Kidney tubule cell (primary cell): ENCODE results near the gene C16orf95.
"Not testable (repeated sequence)": the region's sequence is repeated elsewhere in the genome, so short reads cannot be mapped to it uniquely, and the experiment has no call there.

Experiments
- DNase-seq: peaks from one replicate; pipeline ENCODE4 v3.0.0-alpha.2; 2018; ENCODE audit warnings: low spot score

Gene C16orf95, protein sequence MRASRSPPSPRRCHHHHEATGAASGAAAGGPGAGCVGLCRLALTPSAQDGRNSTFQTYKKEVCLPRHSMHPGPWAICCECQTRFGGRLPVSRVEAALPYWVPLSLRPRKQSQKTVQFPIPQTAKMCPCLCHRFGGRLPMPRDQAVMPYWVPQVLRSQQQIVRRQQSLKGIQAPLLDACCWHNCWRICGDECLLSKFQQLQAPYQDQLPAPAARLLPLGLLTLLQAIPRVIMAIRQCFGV

DNA sequence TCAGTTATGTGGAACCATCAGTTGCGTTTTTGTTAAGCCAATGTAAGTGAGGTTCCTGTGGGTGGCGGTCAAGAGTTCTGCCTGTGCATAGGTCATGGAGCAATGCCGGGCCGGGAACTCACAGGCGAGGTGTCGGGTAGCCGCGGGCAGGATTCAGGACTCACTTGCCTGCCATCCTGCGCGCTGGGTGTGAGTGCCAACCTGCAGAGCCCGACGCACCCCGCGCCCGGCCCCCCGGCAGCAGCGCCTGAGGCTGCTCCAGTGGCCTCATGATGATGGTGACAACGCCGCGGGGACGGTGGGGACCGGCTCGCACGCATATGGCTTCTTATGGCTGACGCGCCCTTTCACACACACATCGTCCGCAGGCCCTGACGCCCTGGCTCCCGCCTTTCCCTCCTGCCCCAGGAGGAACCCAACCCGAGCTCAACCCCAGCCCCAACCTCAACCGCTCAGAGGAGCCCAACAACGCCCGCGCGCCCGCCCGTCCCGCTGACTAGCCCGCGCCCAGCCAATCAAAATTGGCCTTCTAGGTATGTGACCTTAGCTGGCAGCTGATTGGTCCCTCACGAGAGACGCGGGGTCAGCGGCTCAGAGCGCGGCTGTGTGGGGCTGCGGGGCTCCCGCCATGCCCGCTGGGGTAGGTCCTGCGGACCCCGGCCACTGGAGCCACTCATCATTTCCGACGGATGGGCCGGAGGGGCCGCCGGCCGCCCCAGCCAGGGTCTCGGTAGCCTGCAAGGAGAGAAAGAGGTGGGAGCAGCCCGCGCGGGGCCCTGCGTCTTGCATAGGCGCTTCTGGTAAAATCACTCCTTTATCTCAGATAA is at the start of gene C16orf95:
Gene C16orf95 (minus strand): TSS at position 470 of the 827 bp plus-strand sequence. CDS start 150 bp downstream, at position 320.
- peak; percentile 94 for DNase-seq

DNA sequence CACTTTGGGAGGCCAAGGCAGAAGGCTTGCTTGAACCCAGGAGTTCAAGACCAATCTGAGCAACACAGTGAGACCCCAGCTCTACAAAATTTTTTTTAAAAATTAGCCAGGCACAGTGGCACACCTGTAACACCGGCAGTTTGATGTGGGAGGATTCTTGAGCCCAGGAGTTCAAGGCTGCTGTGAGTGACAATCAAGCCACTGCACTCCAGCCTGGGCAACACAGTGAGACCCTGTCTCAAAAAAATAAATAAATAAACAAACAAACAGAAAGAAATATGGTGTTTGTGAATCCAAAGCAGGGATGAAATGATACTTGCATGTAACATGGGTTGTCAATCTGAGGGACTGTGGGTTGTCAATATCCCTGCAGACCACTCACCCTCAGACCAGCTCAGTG is 49.7 kb upstream of the C16orf95 start:
- DNase-seq = no peak

DNA sequence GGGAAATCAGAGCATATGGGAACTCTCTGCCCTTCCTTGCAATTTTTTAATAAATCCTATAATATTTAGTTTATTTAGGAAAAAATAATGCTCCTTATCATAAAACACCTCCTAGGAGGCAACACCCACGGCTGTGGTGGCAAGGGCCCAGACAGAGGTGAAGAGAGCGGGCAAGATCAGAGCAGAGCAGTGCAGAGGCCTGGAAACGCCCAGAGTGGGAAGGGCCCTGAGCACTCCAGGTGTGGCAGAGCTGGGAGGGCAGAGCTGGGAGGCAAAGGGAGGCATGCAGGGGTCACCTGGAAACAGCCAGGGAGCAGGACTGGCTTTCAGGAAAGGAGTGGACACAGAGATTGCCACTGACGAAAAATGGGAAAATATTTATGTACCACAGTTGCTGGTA is 49.1 kb upstream of the C16orf95 start:
- no peak for DNase-seq

DNA sequence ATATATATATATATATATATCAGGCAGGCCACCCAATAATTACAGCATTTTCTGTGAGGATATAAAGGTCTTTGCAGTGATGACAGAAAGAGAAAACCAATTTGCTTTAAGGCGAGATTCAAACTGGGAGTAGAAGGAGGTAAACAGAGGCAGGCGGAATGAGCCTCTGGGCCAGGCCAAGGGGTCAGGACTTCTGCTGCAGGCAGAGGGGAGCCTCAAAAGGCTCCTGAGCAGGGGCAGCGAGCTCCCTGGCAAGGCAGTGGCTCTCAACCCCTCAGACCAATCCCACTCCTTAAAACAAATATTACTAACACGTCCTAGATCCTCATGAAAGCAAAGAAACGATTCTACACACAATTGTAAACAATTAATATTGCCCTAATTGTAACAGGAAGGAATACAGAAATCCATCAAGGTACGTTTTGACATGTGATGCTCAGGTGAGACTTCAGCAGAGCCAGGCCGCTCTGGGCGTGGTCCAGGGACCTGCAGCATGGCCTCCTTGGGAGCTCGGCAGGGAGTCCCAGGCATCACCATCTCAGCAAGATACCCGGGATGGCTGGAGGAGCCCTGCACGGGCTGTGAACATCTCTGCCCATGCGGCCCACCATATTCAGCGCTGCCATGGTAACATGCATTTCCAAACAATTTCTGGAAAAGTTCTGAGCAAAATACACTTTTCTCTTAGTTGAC is 48.0 kb upstream of the C16orf95 start:
- no peak for DNase-seq

DNA sequence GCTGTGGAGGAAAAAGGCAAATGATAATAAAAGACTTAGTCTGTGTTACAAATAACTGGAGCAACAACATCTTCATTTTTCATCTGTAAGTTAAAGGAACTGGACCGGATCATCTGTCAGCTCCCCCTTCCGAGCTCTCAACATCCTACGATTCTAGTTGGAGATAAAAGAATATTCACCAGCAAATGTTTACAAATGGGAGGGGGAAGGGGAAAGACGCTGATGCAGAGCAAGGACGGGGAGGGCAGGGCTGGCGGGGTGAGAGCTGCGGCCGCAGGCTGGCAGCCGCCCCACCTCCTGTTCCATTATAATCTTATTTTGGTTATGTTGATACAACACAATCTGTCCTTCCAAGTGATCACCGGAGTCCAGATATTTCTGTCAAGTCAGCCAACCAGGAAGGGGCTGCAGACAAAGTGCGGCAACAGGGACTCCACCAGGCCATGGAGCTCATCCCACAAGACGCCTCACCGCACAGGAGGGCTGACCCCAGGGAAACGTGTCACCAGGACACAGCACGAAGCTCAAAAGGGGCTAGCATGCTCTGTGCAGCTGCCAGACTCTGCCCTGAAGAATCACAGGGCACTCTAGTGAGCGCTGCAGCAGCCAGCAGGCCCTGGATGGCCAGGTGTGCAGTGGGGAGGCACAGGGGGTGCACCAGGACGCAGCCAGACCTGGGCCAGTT is 46.7 kb upstream of the C16orf95 start:
- DNase-seq = no peak

DNA sequence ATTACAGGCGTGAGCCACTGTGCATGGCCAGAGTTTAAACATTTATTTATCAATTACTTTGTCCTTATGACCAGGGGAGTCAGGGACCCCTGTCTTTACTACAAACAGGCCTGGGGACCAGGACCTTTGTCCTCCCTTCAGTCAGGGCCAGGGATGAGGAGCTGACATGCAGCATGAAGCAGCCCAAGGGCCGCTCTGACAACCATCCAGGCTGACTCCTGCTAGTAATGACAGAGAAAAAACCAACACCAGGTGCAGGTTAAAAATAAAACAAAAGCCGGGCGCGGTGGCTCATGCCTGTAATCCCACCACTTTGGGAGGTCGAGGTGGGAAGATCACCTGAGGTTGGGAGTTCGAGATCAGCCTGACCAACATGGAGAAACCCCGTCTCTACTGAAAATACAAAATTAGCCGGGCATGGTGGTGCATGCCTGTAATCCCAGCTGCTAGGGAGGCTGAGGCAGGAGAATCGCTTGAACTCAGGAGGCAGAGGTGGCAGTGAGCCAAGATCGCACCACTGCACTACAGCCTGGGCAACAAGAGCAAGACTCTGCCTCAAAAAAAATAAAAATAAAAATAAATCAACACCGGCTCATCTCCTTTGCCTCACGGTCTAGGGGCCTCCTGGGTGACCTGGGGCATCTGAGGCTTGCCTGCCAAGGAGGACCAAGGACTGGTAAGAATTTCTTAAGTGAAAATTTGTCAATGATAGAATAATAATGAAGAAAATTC is 45.8 kb upstream of the C16orf95 start:
- not testable (repeated sequence) for DNase-seq

DNA sequence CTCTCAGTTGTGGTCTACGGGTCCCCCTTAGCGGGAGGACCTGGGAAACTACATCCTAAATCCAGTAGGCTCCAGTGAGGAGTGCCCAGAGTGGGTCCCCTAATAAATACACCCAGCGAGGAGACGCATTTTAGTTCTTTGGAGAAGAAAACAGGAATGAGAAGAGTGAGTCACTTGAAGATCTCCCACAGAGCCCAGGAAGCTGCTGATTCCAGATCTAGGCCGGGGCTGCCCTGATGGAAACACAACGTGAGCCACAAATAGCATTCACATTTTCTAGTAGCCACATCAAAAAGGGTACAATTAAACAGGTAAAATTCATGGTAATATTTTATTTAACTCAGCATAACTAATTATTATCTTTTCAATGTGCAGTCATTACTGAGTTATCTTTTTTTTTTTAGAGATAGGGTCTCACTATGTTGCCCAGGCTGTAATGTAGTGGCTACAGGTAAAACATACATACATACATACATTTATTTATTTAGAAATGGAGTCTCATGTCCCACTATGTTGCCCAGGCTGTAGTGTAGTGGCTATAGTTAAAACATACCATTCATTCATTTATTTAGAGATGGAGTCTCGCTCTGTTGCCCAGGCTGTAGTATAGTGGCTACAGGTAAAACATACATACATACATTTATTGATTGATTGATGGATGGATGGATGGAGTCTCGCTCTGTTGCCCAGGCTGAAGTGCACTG is 44.9 kb upstream of the C16orf95 start:
- no peak for DNase-seq

DNA sequence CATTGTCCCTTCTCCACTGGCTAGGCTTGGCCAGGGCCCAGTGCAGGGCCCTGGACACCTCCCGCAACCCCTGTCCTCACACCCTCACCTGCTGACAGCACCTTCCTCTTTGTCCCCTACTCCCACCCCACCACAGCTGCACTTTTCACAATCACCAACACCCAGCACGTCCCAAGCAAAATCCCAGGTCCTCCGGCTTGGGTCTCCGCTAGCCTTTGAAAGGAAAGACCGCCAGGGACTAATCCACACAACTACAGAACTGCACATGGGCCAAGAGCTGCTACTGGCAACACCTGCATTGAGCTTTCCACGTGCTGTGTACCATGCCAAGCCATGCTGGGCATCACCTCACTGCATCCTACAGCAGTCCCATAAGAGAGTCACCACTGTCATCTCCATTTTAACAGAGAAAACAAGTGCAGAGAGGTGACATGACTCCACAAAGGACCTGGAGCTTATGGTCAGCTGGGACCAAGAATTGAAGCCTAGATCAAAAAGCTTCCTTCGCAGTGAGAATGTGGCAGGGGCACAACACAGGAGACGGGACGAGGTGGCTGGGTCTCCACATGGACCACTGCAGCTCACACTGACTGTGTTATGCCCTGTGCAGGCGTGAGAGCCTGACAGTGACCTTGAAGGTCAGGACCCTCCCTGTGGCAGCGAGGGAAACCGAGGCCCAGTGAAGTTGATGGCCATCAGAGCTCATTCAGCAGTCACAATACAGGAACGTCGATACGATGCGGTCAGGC is 43.8 kb upstream of the C16orf95 start:
- no peak for DNase-seq

DNA sequence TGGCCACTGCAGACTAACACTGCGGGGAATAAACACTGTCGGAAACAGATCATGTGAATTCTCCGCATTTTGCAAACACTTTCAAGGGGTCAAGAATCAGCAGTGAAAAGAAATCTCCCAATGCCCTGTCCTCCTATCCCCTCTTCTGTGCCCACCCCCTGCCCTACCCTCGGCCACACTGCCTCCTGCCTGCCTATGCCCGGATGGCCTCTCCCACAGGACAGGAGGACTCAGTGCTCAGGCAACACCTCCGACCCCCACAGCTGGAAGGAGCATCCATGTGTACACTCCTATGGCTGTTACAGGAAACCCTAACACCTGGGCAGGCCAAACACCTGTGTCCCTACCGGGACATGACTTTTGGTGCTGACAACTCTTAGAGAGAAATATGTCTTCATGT is 41.9 kb upstream of the C16orf95 start:
- DNase-seq = no peak

DNA sequence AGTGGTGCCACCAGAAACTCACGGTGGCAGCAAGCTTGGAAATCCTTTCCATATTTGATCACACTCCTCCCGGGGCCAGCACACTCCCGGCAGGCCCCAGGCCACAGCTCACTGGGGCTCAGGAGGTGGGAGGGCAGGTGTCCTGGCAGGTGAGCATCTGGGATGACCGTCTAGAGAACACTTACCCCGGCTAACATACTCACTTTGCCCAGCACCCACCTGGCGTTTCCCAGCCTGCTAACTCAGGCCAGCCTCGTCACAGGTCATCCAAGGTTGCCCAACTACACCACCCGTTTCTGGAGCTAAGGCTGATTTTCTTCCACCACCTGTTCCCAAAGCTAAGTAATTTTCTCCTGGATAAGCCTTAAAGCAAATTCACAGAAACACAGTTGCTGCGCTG is 41.5 kb upstream of the C16orf95 start:
- no peak for DNase-seq

DNA sequence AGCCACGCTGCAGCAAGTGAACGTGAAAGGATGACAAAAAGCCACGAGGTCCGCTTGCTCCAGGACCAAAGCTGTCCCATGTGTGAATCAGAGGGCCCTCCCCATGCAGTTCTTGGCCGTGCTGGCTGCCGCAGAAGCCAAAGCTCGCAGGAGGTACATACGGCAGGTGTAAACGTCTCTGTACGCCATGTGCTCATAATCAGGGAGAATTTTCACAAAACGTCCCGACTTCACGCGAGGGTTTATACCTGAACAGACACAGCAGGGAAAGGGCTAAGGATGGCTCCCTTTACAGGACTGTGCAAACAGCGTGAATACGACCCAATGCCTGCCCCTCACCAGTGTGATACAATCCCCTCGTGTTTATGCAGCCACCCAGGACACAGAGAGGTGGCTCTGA is 41.1 kb upstream of the C16orf95 start:
- DNase-seq = no peak

DNA sequence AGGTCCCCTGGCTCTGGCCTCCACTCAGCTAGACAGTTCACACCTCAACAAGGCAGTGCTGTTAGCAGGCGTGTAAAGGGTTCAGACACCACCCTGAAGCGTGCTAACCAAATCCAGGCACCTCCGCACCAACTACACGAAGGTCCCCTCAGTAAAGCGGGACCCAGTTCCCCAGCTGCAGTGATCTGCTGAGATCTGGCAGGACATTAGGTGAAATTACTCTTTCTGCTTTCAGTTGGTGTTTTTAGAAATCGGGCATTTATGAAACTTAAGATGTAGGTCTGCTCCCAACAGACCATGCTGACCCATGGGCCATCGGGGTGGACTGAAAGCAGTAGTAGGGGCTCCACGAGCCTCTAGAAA is 39.3 kb upstream of the C16orf95 start:
- no peak for DNase-seq

DNA sequence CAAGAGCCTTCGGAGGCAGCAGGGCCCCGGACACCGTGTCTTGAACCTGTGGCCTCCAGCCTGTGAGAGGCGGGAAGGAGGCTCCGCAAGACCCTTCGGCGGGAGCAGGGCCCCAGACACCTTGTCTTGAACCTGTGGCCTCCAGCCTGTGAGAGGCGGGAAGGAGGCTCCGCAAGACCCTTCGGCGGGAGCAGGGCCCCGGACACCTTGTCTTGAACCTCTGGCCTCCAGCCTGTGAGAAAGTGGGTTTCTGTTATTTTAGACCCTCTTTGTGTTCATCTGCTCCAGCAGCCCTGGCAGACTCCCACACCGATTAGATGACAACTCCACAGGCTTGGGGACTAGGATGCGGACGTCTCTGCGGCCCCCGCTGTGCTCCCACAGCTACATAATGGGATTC is 36.4 kb upstream of the C16orf95 start:
- no peak for DNase-seq

DNA sequence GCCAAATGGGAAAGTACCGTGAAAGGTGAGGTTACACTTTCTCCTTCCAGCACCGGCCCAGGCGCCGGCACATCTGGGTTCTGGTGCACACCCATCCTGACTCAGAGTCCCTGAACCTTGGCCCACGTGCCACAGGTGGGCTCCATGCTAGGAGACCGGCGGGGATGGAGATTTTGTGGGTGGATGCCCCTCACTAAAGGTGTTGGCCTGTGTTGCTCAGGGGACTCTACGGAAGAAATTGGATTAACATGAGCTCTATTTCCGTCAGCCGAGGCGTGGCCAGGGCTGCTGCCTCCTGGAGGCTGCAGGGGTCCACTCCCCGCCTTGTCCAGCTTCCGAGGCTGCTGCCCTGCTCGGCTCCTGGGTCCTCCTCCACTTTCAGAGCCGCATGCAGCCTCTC is 35.6 kb upstream of the C16orf95 start:
- DNase-seq = no peak

DNA sequence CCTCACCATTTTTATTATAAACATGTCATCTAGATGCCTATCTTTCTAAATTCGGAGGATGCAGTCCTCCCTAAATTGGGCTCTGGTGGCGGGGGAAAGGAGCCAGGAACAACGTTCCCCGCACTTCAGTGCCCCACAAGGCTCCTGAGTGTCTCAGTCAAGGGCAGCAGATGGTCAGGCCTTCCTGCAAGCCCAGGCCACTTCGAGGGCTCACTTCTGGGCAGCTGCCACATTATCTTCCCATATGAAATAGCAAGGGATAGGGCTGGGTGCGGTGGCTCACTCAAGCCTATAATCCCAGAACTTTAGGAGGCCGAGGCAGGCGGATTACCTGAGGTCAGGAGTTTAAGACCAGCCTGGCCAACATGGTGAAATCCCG is 34.1 kb upstream of the C16orf95 start:
- no peak for DNase-seq

DNA sequence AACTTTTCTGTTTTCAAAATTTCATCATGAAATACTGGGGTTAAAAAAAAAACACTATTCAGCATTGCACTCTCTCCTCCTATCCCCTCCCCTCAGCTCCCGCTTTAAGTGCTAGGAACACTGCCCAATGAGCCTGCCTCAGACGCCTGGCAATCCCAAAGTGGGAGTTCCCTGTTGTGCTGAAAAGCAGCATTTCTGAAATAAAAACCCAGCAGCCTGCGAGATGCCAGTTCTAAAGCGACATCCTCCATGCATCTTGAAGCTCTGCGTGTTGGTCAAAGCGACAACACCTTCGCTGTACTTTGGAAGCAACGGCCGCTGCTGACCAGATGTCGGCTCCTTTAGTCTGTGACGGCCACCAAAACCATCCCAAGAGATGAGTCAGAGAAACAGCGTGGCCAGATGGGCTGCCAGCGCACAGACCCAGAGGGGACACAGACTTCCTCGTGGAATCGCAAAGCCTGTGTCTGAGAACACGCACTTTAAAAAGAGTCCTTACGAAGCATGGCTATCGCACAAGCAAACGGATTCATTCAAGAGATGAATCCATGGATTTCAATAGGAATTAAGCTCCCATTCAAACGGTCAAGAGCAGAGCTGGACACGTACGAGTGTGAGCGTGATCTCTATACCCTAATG is 33.6 kb upstream of the C16orf95 start:
- DNase-seq = no peak

DNA sequence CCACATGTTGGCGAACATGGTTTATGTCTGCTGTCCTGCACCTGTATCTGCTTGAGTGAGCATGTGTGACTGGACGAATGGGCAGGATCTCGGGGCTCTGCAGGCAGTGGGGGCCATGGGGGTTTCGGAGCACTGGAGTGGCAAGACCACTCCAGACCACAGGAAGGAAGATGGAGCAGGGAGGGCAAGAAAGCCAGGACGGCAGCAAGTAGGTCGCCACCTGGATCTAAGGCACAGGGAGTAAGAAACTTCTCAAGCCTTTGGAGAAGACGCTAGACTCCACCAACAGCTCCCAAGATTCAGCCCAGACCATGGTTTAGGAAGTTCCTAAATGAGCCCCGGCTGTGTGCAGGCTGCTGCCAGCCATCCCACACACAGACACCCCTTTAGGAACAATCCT is 32.8 kb upstream of the C16orf95 start:
- no peak for DNase-seq

DNA sequence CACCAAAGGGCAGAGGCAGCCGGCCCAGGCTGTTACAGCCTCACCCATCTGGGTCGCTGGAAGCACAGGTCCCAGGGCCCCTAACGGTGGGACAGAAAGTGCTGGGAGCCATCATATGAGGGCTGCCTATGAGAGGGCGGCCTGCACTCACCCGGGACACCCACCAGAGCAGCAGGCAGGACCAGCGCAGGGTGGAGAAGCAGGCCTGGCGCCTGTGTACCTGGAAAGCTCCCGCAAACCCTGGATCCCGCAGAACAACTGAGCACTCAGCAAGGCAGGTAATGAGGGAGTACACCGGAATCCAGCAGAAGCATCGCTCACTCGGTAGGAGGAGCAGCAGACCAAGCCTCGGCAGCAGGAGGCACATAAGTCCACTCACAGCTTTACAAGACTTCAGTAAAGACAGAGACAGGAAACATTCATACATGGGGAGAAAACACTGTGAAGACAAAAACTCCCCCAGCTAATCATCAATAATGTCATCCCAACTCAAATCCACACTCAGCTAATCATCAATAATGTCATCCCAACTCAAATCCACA is 31.5 kb upstream of the C16orf95 start:
- DNase-seq = no peak

DNA sequence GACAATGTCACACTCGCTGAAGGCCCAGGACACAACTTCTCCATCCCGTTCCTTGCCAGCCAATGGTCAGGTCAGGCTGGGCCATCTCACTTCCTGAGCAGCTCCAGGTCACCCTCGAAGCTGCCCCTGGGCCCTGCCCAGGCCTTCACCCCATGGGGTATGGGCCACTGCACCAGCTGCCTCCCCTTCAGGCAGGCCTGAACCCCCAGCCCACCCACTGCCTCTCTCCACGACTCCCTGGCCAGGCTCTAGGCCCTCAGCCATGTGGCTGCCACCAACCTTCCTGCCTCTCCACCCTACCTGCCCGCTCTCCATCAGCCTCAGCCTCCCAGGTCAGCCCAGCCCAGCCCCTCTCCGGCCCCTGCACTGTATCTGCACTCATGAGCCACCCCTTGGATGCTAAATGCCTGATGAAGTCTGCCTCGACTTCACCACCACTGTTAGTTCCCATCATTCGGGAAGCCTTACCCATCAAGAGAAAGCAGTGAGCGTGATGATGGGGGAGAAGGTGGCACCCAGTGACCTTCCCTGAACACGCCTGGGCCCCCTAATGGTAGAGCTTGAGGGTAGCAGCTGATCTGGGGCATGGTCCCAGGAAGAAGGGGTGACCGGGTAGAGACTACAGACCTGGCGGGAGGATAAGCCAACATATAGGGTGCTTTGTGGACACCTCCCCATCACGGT is 30.9 kb upstream of the C16orf95 start:
- no peak for DNase-seq
